SJCRH30 (cell line): ENCODE measurements around the gene NCAM2. TPM values are rescaled to one million over a fixed set of nuclear protein-coding genes. Genes with fewer than 3 reads are reported as not detected.

Experiments used
- DNase-seq, 2 experiments: peaks; one replicate each; pipeline ENCODE4 v3.0.0-alpha.2; 2015 to 2020
- H3K27ac ChIP-seq: fragments of 250-450 bp; sonication (Bioruptor Pico); 2 replicates; pipeline ENCODE4 v1.5.1; 2020; ENCODE audit warnings: mild to moderate bottlenecking, moderate library complexity
- H3K27me3 ChIP-seq: fragments of 250-450 bp; sonication (Bioruptor Pico); 2 replicates; pipeline ENCODE4 v1.5.1; 2020; ENCODE audit warnings: mild to moderate bottlenecking, moderate library complexity
- H3K36me3 ChIP-seq: fragments of 250-450 bp; sonication (Bioruptor Pico); 2 replicates; pipeline ENCODE4 v1.5.1; 2020; ENCODE audit warnings: mild to moderate bottlenecking, moderate library complexity
- H3K4me1 ChIP-seq: fragments of 250-450 bp; sonication (Bioruptor Pico); 2 replicates; pipeline ENCODE4 v1.5.1; 2020; ENCODE audit warnings: mild to moderate bottlenecking, moderate library complexity
- H3K4me3 ChIP-seq: fragments of 250-450 bp; sonication (Bioruptor Pico); 2 replicates; pipeline ENCODE4 v1.5.1; 2020; ENCODE audit warnings: mild to moderate bottlenecking, moderate library complexity
- H3K9me3 ChIP-seq: fragments of 250-450 bp; sonication (Bioruptor Pico); replicated peaks from 2 replicates; pipeline ENCODE4 v1.5.1; 2020; ENCODE audit warnings: mild to moderate bottlenecking, moderate library complexity
- total RNA-seq: library from RNA; depleted of rRNA; stranded (reverse); fragments of >200 nt; shearing (Covaris generic); gene quantifications from 2 replicates; pipeline ENCODE4 v1.2.3, GENCODE V29; 2014

NCAM2 gene
- total RNA-seq, 1 experiment from 2014 or later = not detected

DNA sequence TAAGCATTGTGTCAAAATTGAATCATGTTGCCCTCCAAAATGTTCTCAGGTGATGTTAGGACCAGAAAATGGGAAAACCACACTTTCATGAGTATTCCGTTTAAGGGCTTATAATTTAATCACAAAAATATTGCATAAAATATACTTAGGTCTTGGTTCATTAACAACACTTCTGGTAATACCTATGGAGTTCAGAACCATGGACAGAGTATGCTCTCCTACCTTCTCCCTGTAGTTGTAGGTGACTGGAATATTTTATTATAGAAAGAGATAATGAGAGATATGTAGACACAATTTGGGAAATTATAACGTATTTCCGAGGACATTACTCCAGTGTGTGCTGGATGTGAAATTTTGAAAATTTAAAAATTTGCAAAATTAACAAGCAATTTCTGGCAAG, 232.5 kb downstream of the NCAM2 start:
- no peaks in the 10 kb centered on the region for H3K4me1 ChIP-seq
- H3K27me3 ChIP-seq = no peaks in the 10 kb centered on the region
- peak in 1 of 2 experiments; percentile 48 for DNase-seq
- H3K36me3 ChIP-seq = no peaks in the 10 kb centered on the region; the same call in 1 of the 2 replicates
- no peak overlapping the region for H3K4me3 ChIP-seq
- no peak overlapping the region for H3K27ac ChIP-seq
- no peaks in the 10 kb centered on the region for H3K9me3 ChIP-seq

DNA sequence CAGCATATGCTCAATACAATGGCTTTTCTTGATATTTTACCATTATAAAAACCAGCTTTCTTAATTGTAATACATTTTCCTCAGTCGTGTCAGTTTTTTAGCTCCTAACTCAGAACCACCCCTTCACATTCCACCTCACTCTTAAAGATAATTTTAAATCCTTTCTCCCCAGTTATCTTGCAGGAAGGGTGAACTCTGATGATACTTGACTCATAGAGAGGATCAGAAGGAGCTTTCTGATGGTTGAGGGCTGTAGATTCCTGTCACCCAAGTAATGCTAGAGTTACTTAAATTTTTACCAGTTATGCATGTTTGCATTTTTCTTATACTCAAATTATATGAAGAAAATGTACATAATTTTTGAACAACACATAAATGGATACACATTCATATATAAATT, 233.7 kb downstream of the NCAM2 start:
- H3K27me3 ChIP-seq = no peaks in the 10 kb centered on the region
- no peak for DNase-seq
- H3K36me3 ChIP-seq = no peaks in the 10 kb centered on the region; the same call in 1 of the 2 replicates
- no peak overlapping the region for H3K27ac ChIP-seq
- no peak overlapping the region for H3K4me3 ChIP-seq
- H3K9me3 ChIP-seq = no peaks in the 10 kb centered on the region
- H3K4me1 ChIP-seq = no peaks in the 10 kb centered on the region

DNA sequence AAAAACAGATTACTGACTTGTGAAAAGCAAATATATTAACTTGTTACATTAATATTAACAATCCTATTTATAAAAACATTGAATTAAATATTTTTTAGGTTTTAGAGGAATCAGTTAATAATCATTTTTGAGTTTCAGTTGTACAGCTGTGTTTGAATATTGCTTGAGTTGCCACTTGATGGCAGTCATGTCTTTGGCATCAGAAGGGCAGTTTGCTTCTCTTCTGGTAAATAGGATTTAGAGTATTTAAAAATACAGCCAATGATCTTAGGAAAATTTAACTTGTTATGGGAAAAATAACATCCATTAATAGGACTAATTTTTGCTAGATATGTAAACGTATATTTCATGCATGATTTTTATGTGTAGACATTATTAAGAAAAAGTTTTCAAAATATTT, 234.1 kb downstream of the NCAM2 start:
- Histone ChIP-seq H3K36me3 (no peaks in the 10 kb centered on the region; the same call in 1 of the 2 replicates), H3K4me3 (no peak overlapping the region), H3K9me3 (no peaks in the 10 kb centered on the region), H3K27me3 (no peaks in the 10 kb centered on the region), H3K27ac (no peak overlapping the region), H3K4me1 (no peaks in the 10 kb centered on the region)
- DNase-seq = peak in 1 of 2 experiments; percentile 28

DNA sequence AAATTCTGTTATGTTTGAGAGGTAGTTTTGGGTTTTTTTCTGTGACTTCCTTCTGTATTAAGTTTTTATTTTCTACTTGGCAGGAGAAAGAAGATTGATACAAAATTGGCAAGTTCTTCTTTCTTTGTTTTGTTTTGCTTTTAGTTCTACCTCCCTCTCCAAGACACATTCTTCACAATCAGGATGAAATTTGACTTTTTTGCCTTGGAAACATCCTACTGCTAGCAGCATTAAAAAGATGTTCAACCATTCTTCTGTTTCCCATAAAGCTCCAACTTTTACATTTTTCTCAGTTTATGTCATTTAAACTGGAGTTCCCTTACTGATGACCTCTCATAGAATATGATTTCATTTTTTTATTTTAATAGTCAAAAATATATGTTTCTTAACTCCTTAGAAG, 234.8 kb downstream of the NCAM2 start:
- no peak for DNase-seq
- Histone ChIP-seq H3K27ac (no peak overlapping the region), H3K9me3 (no peaks in the 10 kb centered on the region), H3K4me3 (no peak overlapping the region), H3K27me3 (no peaks in the 10 kb centered on the region), H3K36me3 (no peaks in the 10 kb centered on the region), H3K4me1 (no peaks in the 10 kb centered on the region)

DNA sequence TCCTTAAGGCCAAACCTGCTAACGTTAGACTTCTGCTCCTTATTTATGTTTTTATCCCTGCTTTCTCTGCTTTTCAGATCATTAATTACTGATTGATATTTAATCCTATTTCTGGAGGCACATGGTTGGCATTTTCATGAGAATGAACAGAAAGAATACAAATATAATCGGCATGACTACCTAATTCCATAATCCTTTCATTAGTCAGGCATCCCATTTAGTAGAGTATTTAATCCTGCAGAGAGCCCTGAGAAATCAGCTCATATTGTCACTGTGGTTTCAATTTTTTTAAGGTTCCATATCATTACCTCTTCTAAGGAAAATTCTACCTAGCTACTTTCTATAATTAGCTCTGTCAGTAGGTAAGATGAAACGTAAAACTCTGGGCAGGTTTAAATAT, 238.8 kb downstream of the NCAM2 start:
- no peak overlapping the region for H3K27ac ChIP-seq
- H3K4me3 ChIP-seq = no peak overlapping the region
- no peaks in the 10 kb centered on the region for H3K9me3 ChIP-seq
- no peak for DNase-seq
- H3K36me3 ChIP-seq = no peaks in the 10 kb centered on the region
- H3K4me1 ChIP-seq = no peaks in the 10 kb centered on the region
- H3K27me3 ChIP-seq = no peaks in the 10 kb centered on the region

DNA sequence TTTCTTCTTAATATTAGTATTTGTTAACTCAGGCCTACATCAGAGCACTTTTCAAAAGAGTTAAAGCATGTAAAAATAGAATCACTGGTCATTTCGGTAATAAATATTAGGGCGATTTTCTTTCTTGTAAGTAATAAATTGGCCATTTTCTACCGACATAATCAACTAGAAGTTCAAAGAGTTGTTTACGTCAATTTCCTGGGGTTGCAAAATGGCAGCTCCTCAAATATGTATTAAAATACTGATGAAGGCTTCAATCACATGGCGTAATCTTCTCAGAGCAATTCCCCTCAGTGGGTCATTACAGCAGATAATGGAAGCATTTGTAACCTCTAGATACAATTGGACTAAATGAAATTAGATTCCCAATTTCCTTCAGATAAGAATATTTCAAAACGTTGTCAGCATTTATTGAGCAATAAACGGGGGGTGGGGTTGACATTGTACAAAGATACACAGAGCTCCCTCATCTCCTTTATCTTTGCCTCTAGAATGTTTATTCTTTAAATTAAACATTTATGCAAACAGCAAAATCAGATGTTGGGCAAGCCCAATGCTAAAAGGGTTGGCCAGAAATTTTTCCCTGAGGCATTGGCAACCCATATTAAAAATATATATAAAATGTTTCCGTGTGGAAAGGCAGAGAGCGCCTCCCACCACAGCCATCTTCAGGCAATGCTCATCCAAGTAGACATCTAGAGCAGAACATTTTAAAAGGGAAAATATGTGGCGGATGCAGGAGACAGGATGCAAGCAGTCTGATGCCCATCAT, 240.6 kb downstream of the NCAM2 start:
- Histone ChIP-seq H3K27ac (no peak overlapping the region), H3K9me3 (no peaks in the 10 kb centered on the region), H3K4me3 (no peak overlapping the region), H3K36me3 (no peaks in the 10 kb centered on the region), H3K27me3 (no peaks in the 10 kb centered on the region), H3K4me1 (no peaks in the 10 kb centered on the region)
- no peak for DNase-seq

DNA sequence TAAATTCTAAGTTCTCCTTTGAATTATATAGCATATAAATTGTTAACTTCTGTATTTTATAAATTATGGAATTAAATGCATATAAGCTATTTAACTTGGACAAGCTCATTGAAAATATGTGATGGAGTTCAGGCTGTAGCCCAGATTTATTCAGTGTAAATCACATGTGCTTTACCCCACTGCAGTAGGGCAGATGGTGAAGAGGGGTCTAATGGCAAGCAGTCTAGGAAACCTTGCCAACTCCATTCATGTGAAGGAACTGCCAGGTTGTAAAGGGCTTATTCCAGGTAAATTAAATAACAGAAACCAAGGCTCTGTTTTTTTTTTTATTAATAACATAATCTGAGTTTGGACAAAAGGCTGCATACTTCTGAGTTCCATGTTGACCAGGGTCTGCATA, 243.2 kb downstream of the NCAM2 start:
- no peaks in the 10 kb centered on the region for H3K4me1 ChIP-seq
- no peaks in the 10 kb centered on the region for H3K9me3 ChIP-seq
- DNase-seq = no peak
- no peak overlapping the region for H3K27ac ChIP-seq
- H3K4me3 ChIP-seq = no peak overlapping the region
- no peaks in the 10 kb centered on the region for H3K36me3 ChIP-seq
- no peaks in the 10 kb centered on the region for H3K27me3 ChIP-seq

DNA sequence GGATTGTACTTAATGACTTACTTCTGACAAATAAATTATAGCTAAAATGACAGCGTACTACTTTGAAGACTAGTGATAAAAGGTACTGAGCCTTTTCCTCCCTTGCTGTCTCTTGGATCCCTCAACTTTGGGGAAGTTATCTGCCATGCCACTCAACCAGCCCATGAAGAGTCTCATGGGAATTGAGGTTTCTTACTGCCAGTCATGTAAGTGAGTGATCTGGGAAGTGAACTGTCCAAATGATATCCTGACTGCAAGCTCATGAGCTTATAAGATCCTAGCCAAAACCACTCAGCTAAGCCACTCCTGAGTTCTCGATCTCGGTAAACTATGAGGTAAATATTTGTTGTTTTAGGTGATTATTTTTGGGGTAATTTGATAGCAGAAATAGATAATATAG, 247.8 kb downstream of the NCAM2 start:
- Histone ChIP-seq H3K36me3 (no peaks in the 10 kb centered on the region), H3K27ac (no peak overlapping the region), H3K4me1 (no peaks in the 10 kb centered on the region), H3K27me3 (no peaks in the 10 kb centered on the region; the same call in 1 of the 2 replicates), H3K4me3 (no peak overlapping the region), H3K9me3 (no peaks in the 10 kb centered on the region)
- DNase-seq = no peak

DNA sequence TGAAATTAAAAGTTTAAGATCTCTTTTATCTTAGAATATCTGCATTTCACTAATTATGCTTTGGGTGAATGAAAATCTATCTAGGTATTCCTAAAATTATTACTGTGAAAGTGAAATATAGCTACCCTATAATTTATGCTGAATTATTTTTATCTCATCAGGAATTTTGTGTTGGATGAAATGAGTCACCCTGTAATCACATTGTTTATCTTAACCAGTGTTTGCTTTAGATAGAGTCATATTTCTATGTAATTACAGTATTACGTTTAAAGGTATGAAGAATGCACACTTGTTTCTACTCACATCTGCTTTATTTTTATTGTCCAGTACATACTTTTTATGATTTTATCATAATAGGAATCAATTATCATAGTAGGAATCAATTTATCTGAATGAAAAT, 249.2 kb downstream of the NCAM2 start:
- no peaks in the 10 kb centered on the region for H3K9me3 ChIP-seq
- H3K27me3 ChIP-seq = no peaks in the 10 kb centered on the region; the same call in 1 of the 2 replicates
- H3K36me3 ChIP-seq = no peaks in the 10 kb centered on the region
- no peaks in the 10 kb centered on the region for H3K4me1 ChIP-seq
- H3K4me3 ChIP-seq = no peak overlapping the region
- DNase-seq = no peak
- H3K27ac ChIP-seq = no peak overlapping the region

DNA sequence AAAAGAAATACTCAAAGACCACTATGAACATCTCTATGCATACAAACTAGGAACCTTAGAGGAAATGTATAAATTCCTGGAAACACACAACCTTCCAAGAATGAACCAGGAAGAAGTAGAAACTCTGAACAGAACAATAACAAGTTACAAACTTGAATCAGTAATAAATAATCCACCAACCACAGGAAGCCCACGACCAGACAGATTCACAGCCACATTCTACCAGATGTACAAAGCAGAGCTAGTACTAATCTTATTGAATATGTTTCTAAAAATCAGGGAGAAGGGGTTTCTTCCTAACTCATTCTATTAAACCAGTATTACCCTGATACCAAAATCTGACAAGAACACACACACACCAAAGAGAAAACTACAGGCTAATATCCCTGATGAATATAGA, 263.8 kb downstream of the NCAM2 start:
- Histone ChIP-seq H3K27me3 (no peaks in the 10 kb centered on the region), H3K4me1 (no peaks in the 10 kb centered on the region), H3K27ac (no peak overlapping the region), H3K4me3 (no peak overlapping the region), H3K36me3 (no peaks in the 10 kb centered on the region), H3K9me3 (no peaks in the 10 kb centered on the region)
- DNase-seq = no peak

DNA sequence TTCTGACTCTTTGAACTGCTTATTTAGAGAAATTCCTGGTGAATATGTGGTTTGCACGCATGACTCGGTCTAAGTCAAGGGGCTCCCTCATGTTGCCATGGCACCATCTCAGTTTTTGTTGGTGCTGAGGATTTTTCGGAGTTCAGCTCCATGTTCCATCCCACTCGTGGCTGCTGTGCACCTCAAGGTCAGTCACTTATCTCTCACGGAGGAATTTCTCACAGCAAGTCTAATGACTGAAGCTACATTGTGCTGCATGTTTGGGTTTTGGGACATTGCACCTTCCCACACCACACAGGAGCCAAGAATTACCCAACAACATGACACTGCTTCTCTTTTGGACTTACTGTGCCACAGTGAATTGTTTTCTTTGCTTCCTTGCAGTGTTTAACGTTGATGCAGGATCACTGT, 269.9 kb downstream of the NCAM2 start:
- no peak overlapping the region for H3K4me3 ChIP-seq
- H3K4me1 ChIP-seq = no peaks in the 10 kb centered on the region
- no peak overlapping the region for H3K27ac ChIP-seq
- DNase-seq = no peak
- H3K36me3 ChIP-seq = no peaks in the 10 kb centered on the region
- no peaks in the 10 kb centered on the region for H3K9me3 ChIP-seq
- no peaks in the 10 kb centered on the region for H3K27me3 ChIP-seq

DNA sequence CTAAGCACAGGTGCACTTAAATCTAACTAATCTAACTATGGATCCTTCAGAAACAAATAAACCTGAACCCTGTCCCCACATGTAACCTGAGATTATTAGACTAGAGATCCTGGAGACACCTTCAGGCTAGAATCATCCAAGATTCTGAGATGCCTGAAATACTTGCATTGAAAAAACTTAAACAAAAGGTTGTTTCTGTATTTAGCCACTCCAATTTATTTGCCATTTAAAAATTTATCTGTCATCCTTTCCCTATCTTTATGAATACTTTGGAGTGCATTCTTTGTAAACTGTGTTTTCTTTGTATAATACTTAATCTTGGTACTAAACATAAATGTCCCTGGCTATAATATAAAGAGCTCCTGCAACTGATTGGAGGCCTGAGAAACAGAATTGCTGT, 270.7 kb downstream of the NCAM2 start:
- no peaks in the 10 kb centered on the region for H3K4me1 ChIP-seq
- no peak overlapping the region for H3K4me3 ChIP-seq
- H3K27me3 ChIP-seq = no peaks in the 10 kb centered on the region
- H3K36me3 ChIP-seq = no peaks in the 10 kb centered on the region
- H3K27ac ChIP-seq = no peak overlapping the region
- no peak for DNase-seq
- H3K9me3 ChIP-seq = no peaks in the 10 kb centered on the region

DNA sequence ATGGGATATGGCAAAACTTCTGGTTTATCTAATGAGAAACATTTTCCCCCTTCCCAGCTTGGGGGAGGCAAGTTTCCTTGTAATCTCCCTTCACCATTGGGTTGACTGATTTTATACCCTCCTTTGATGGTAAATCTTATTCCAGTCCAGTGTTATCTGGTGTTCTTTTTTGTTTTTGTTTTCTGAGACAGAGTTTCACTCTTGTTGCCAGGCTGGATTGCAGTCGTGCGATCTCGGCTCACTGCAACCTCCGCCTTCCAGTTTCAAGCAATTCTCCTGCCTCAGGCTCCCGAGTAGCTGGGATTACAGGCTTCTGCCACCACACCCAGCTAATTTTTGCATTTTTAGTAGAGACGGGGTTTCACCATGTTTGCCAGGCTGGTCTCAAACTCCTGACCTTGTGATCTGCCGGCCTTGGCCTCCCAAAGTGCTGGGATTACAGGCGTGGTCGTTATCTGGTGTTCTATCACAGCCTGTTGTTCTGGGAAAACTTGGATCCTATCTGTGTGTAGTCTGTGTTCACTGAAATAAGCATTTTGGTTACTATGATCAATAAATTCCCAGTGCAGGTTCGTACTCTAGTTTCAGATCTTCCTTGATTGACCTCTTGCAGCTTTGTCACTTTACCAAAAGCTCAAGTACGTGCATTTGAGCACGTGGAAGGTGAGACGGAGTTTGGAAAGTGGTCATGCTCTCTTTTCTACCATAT, 281.1 kb downstream of the NCAM2 start:
- no peak overlapping the region for H3K27ac ChIP-seq
- H3K4me1 ChIP-seq = no peaks in the 10 kb centered on the region
- no peaks in the 10 kb centered on the region for H3K27me3 ChIP-seq
- no peak overlapping the region for H3K4me3 ChIP-seq
- no peaks in the 10 kb centered on the region for H3K36me3 ChIP-seq
- no peak for DNase-seq
- no peaks in the 10 kb centered on the region for H3K9me3 ChIP-seq

DNA sequence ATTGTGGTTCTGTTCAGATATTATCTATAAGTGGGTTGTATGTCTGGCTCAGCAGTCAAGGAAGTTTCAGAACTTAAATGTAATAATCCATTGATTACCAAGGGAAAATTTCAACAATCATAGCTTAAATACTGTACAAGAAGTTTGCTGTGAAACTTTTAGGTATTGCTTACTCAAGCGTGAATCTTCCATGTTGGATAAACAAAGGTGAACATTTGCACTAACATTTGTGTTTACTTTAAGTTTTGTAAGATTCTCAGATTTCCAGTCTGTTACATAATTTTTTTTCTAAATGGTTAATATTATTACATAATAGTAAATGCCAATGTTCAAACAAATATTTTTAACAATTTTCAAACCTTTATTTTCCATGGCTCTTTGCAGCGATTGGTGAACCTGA, 285.6 kb downstream of the NCAM2 start:
- no peaks in the 10 kb centered on the region for H3K36me3 ChIP-seq
- H3K4me3 ChIP-seq = no peak overlapping the region
- no peaks in the 10 kb centered on the region for H3K27me3 ChIP-seq
- no peak for DNase-seq
- H3K9me3 ChIP-seq = no peaks in the 10 kb centered on the region
- no peak overlapping the region for H3K27ac ChIP-seq
- no peaks in the 10 kb centered on the region for H3K4me1 ChIP-seq

DNA sequence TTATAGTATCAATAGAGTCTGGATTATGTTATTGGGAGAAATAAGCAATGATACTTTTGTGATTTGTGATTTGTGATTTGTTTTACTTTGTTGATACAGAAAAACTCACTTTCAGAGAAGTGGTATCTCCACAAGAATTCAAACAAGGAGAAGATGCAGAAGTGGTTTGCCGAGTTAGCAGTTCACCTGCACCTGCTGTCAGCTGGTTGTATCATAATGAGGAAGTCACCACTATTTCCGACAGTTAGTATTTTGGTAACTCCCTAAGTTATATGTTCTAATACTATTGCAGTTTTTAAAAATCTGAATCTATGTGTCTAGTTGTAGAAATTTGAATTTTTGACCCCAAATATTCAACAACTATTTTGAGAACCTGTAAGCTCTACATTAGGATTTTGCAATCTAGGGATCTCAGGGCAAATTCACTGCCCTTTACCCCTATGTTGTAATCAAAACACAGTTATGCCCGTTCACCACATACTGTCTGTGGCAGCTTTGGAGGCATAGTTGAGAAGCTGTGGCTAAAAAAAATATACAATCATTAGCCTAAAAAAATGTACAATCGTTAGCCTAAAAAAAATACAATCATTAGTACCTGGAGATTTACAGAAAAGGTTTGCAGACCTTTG, 288.1 kb downstream of the NCAM2 start:
- Histone ChIP-seq H3K36me3 (no peaks in the 10 kb centered on the region), H3K27me3 (no peaks in the 10 kb centered on the region), H3K4me1 (no peaks in the 10 kb centered on the region), H3K9me3 (no peaks in the 10 kb centered on the region), H3K27ac (no peak overlapping the region), H3K4me3 (no peak overlapping the region)
- DNase-seq = no peak
